Skeletal muscle cell (primary cell): ENCODE measurements around the gene PRKD1.

Experiments
- DNase-seq: peaks from one replicate; pipeline ENCODE4 v3.0.0-alpha.2; 2010; ENCODE audit warnings: low read depth
- H3K4me3 ChIP-seq: 2 replicates; pipeline ENCODE4 v1.5.1; 2011; ENCODE audit warnings: low read depth, mild to moderate bottlenecking, control low read depth, low read length, moderate library complexity

Gene PRKD1

DNA sequence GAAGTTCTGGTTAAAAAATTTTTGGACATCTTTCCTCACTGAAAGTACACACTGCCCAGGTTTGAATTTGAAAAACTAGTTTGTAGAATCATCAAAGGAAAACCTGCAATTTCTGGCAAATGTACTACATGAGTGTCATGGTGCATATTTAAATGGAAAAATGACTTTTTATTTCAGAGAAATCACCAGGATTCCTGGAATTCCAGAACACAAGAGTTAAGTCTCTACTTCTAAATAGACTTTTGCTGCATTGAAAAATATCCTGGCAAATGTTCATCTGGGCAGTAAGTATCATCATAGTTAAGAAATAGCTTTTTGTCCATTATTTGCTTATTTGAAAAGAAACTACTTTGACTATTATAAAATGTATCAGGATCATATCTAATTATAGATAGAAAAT, 275.1 kb downstream of the PRKD1 start:
- no peak overlapping the region for H3K4me3 ChIP-seq
- DNase-seq = no peak

DNA sequence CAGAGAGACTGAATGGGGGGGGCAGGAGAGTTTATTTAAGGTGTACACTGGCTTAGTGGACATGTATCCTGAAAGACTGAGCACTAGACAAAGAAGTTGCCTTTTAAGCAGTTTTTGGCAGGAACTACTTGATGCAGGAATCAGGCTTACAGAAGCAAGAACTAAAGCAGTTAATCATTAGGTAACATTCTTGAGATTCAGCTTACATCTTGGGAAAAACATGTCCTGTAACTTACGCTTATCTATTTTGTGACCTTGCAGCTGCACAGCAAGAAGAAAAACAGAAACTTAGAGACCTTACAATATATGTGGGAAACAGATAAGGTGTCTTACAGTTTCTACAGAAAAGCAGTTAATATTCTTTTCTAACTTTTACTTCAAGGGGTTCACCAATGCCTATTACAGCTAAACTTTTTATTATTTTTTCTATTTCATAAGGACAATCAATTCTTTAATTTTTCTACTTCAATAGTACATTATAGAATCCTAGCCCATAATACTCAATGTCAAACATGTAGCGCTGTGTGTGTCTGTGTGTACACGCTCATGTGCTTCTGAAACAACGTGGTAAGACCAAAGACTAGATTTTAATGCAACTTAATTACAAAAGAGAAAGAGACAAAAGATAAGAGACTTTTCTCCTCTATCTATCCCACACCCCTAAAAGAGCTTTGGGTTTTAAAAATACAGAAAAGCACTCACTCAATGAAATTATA, 276.9 kb downstream of the PRKD1 start:
- H3K4me3 ChIP-seq = no peak overlapping the region
- no peak for DNase-seq

DNA sequence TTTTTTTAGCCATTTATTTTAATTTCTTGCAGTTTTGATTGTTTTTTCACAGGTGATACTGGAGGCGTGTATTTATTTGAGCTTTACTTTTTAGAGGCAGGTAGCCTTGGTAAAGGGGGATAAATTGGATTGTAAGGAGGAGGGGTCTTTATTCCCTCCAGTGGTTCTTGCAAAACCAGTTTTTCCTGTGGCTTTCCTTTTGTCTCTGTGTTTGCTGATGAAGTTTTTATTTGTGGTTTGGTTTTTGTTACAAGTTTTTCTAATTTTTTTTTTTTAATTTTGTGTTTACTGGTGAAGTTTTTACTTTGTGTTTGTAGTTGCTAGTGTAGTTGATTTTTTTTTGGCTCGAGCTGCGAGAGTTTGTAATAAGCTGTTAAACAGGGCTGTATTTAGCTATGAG, 278.5 kb downstream of the PRKD1 start:
- no peak overlapping the region for H3K4me3 ChIP-seq
- DNase-seq = no peak

- DNase-seq = no peak
- H3K4me3 ChIP-seq = no peak overlapping the region
These were observed 279.6 kb downstream of the PRKD1 start for GRCh38 chr14:29648045-29648444.

- no peak overlapping the region for H3K4me3 ChIP-seq
- no peak for DNase-seq
These were observed 282.5 kb downstream of the PRKD1 start for GRCh38 chr14:29645117-29645516.

- peak; percentile 49 for DNase-seq
- H3K4me3 ChIP-seq = no peak overlapping the region
These were observed 284.0 kb downstream of the PRKD1 start for GRCh38 chr14:29643433-29644211.

DNA sequence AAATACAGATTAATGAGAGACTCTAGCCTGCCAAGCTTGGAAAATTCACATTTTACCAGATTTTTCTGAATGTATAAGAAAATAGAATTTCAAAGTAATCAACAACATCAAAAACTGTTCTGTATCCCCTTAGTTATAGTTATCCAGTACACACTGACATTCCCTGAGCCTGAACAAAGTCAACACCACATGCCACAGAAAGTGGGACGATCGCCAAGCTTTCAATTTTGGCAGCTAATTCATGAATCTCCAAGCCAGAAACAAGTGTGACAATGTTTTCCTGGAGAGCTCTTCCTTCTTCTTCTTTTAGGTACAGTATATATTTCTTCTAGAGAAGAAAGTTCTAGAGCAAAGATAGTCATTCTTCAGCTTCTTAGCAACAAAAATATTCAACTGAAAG, 290.2 kb downstream of the PRKD1 start:
- no peak overlapping the region for H3K4me3 ChIP-seq
- peak; percentile 67 for DNase-seq

GRCh38 chr14:29636870-29637269, 290.8 kb downstream of the PRKD1 start:
- no peak overlapping the region for H3K4me3 ChIP-seq
- DNase-seq = no peak

DNA sequence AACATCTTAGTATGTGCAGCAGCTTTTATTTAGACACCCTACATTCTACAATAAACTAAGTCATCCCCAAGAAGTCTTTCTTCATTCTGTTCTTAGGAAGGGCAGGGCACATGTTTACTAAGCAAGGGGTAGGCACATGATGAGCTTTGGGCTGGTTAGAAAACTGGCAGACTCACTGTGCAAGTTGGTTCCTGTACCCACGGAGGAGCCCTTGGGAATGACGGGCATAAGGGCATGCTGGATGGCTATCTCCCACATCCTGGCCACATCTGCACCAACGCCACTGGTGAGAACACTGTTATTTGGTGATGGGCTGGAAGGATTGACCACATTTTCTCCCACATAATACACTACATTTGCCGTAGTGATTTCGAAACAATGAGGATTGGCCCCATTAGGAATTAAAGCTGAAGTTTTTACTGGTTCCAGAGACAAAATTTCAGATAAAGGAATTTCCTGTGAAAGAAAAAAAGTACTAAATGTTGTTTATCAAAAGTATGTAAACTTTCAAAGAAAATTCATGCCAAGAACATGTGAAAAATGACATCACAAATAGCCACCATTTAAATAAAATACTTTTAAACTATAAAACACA, 297.0 kb downstream of the PRKD1 start:
- no peak for DNase-seq
- no peak overlapping the region for H3K4me3 ChIP-seq

DNA sequence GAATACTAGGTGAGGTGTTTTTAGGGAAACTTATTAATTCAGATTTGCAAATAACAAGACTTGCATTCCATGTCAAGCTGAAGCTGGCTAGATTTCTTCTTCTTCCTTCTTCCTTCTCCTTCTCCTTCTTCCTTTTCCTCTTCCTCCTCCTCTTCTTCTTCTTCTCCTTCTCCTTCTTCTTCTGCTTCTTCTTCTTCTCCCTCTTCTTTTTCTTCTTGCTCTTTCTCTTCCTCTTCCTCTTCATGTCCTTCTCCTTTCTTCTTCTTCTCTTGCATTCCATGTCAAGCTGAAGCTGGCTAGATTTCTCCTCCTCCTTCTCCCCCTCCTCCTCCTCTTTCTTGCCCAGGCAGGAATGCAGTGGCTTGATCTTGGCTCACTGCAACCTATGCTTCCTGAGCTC, 297.8 kb downstream of the PRKD1 start:
- DNase-seq = no peak
- H3K4me3 ChIP-seq = no peak overlapping the region

DNA sequence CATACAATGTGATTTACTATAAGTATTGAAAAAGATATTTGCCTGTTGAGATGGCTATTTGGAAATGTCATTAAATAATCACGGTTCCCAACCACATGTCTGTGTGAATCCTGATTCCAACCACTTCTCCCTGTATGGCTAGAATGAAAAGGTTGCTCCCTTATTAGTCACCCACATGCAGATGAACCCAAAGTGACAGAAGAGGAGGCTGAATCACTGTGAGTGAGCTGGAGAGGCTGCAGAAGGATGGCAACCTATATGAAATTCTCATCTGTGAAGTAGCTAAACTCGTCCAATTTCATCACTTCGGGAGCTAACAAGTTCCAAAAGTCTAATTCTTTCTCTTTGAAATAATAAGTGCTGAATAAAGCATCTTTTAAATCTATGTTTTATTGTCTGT, 300.5 kb downstream of the PRKD1 start:
- peak; percentile 21 for DNase-seq
- H3K4me3 ChIP-seq = no peak overlapping the region

- H3K4me3 ChIP-seq = no peak overlapping the region
- no peak for DNase-seq
These were observed 309.2 kb downstream of the PRKD1 start for GRCh38 chr14:29618323-29619067.

GRCh38 chr14:29616922-29617321, 310.7 kb downstream of the PRKD1 start:
- H3K4me3 ChIP-seq = no peak overlapping the region
- no peak for DNase-seq

DNA sequence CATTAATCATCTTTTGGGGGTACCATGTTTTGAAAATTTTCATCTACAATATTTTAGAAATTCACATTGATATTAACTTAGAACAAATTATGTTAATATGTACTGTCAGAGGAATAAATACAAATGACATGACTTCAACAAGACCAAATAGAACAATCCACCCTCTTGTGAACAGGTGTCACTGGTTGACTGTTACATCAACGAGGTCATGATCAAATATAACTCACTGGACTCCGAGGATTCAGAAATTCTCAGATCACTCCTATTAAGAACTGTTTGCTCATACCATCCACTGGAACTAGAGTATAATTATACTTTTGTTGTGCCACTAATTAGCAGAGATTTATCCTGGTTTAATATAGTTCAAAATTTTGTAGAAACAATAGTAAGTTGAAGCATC, 318.8 kb downstream of the PRKD1 start:
- H3K4me3 ChIP-seq = no peak overlapping the region
- DNase-seq = no peak

GRCh38 chr14:29607169-29607568, 320.5 kb downstream of the PRKD1 start:
- no peak for DNase-seq

DNA sequence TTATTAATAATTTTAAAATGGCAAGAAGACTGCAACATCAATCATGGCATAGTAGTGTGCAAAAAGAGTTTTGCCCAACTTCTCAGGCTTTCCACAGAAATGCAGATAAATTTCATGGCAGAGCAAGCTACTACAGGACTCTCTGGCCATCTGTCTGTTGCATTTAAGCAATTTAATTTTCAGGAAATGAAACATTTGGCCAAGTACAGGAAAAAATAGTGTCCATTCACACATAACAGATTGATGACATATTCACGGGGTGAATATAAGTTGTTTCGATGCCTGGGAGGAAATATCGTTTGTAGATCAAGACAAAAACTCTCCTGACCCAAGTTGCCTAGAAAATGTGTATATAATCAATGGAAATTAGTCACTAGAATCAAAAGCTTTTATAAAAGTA, 324.0 kb downstream of the PRKD1 start:
- no peak for DNase-seq
- H3K4me3 ChIP-seq = no peak overlapping the region

More at GRCh38 chr14:29607169-29607568, 320.5 kb downstream of the PRKD1 start:
- H3K4me3 ChIP-seq = no peak overlapping the region

GRCh38 chr14:29601616-29602015, 326.0 kb downstream of the PRKD1 start:
- no peak overlapping the region for H3K4me3 ChIP-seq
- peak; percentile 10 for DNase-seq

- no peak for DNase-seq
- H3K4me3 ChIP-seq = no peak overlapping the region
These were observed 339.7 kb downstream of the PRKD1 start for GRCh38 chr14:29587761-29588470.

- no peak for DNase-seq
- H3K4me3 ChIP-seq = no peak overlapping the region
These were observed 340.6 kb downstream of the PRKD1 start for GRCh38 chr14:29587046-29587445.
